ENCODE results near the gene ITGA7.

- TF ChIP-seq CTCF (conservative IDR thresholded peaks at IDR 0.05 in 1 of 2, IDR thresholded peaks at IDR 0.05 in 1 of 2; ENCODE audit: extremely low read depth in 1 of 2, insufficient read depth in 1 of 2, low read depth in 1 of 2, low read length in 2 of 2), result no peak
- TF ChIP-seq EZH2 (IDR thresholded peaks at IDR 0.05; ENCODE audit: borderline replicate concordance, low read length), result no peak
These were observed 26.9 kb upstream of the ITGA7 start for GRCh38 chr12:55734595-55734994.
